GM23338 (cell line): ENCODE measurements around the gene KIF25.

ENCODE experiments used
- CREB1 ChIP-seq: fragments of 250-450 bp; sonication (Bioruptor Pico); IDR thresholded peaks from 2 replicates; pipeline ENCODE4 v1.5.0; 2020; ENCODE audit warnings: low read depth, mild to moderate bottlenecking, moderate library complexity
- CTCF ChIP-seq, 2 experiments: fragments of 200-600 bp in 1 of 2; sonication (generic) in 1 of 2; conservative IDR thresholded peaks; 2 replicates each; pipeline versions ENCODE4 v1.5.1 to v1.6.1; 2016 to 2017; ENCODE audit warnings: antibody characterized with exemption in 2 of 2, low read depth in 2 of 2, mild to moderate bottlenecking in 2 of 2, moderate library complexity in 1 of 2
- ETS1 ChIP-seq: IDR thresholded peaks from 2 replicates; pipeline ENCODE4 v1.6.1; 2016; ENCODE audit warnings: antibody characterized with exemption
- EZH2 ChIP-seq: fragments of 200-600 bp; sonication (generic); IDR thresholded peaks from one replicate; pipeline ENCODE4 v1.8.0; 2017; ENCODE audit warnings: antibody characterized with exemption, mild to moderate bottlenecking, low read depth; ENCODE audit not compliant: unreplicated experiment
- EZH2phosphoT487 ChIP-seq: fragments of 200-600 bp; sonication (generic); IDR thresholded peaks from one replicate; pipeline ENCODE4 v1.8.1; 2018; ENCODE audit warnings: antibody characterized with exemption; ENCODE audit not compliant: unreplicated experiment
- JUNB ChIP-seq: IDR thresholded peaks from one replicate; pipeline ENCODE4 v1.6.1; 2016; ENCODE audit warnings: antibody characterized with exemption; ENCODE audit not compliant: unreplicated experiment
- NANOG ChIP-seq: IDR thresholded peaks from 2 replicates; pipeline ENCODE4 v1.6.1; 2016; ENCODE audit warnings: antibody characterized with exemption, borderline replicate concordance
- POLR2AphosphoS5 ChIP-seq: IDR thresholded peaks from 2 replicates; pipeline ENCODE4 v1.6.1; 2016; ENCODE audit warnings: antibody characterized with exemption, low read depth
- STAT1 ChIP-seq: IDR thresholded peaks from one replicate; pipeline ENCODE4 v1.6.1; 2016; ENCODE audit warnings: antibody characterized with exemption; ENCODE audit not compliant: unreplicated experiment
- ZNF114 ChIP-seq: fragments of 250-450 bp; sonication (Bioruptor Pico); IDR thresholded peaks from 2 replicates; pipeline ENCODE4 v1.5.0; 2020; ENCODE audit warnings: mild to moderate bottlenecking, moderate library complexity
- ZNF331 ChIP-seq: fragments of 250-450 bp; sonication (Bioruptor Pico); IDR thresholded peaks from 2 replicates; pipeline ENCODE4 v1.5.0; 2020; ENCODE audit warnings: low read depth, mild to moderate bottlenecking, moderate library complexity
- TF ChIP-seq, protein P1 (sequence below): IDR thresholded peaks from one replicate; pipeline ENCODE4 v1.6.1; 2018; ENCODE audit warnings: antibody characterized with exemption; ENCODE audit not compliant: unreplicated experiment
- TF ChIP-seq, protein P2 (sequence below): fragments of 250-450 bp; sonication (Bioruptor Pico); IDR thresholded peaks from 2 replicates; pipeline ENCODE4 v1.5.0; 2020; ENCODE audit warnings: mild to moderate bottlenecking, moderate library complexity

DNA sequence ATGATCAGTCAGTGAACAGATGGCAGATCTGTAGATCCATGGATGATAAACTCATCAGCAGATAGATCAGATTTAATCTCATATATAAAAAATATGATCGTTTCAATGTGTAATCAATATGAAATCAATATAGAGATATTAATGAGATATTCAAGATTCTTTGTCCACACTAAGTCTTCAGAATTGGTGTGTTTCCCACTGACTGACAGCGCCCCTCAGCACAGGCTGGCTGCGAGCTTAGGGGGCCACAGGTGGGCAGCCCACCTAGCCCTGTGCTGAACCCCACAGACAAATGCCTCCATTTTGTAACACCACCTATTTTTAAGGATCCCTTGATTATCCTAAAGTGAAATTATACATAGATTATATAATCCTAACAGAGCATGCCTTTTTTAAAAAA, 49.2 kb downstream of the KIF25 start:
- TF ChIP-seq EZH2 (no peak), CTCF (conservative IDR thresholded peaks at IDR 0.05; ENCODE audit: low read depth in 2 of 2) (no peak), ZNF331 (CRISPR knock-in tag) (no peak), EZH2phosphoT487 (no peak), POLR2AphosphoS5 (no peak), CREB1 (CRISPR knock-in tag) (no peak), STAT1 (no peak), ZNF114 (CRISPR knock-in tag) (no peak), NANOG (no peak), JUNB (no peak), ETS1 (no peak)
- TF ChIP-seq, protein P1, sequence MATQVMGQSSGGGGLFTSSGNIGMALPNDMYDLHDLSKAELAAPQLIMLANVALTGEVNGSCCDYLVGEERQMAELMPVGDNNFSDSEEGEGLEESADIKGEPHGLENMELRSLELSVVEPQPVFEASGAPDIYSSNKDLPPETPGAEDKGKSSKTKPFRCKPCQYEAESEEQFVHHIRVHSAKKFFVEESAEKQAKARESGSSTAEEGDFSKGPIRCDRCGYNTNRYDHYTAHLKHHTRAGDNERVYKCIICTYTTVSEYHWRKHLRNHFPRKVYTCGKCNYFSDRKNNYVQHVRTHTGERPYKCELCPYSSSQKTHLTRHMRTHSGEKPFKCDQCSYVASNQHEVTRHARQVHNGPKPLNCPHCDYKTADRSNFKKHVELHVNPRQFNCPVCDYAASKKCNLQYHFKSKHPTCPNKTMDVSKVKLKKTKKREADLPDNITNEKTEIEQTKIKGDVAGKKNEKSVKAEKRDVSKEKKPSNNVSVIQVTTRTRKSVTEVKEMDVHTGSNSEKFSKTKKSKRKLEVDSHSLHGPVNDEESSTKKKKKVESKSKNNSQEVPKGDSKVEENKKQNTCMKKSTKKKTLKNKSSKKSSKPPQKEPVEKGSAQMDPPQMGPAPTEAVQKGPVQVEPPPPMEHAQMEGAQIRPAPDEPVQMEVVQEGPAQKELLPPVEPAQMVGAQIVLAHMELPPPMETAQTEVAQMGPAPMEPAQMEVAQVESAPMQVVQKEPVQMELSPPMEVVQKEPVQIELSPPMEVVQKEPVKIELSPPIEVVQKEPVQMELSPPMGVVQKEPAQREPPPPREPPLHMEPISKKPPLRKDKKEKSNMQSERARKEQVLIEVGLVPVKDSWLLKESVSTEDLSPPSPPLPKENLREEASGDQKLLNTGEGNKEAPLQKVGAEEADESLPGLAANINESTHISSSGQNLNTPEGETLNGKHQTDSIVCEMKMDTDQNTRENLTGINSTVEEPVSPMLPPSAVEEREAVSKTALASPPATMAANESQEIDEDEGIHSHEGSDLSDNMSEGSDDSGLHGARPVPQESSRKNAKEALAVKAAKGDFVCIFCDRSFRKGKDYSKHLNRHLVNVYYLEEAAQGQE: no peak
- TF ChIP-seq, protein P2, sequence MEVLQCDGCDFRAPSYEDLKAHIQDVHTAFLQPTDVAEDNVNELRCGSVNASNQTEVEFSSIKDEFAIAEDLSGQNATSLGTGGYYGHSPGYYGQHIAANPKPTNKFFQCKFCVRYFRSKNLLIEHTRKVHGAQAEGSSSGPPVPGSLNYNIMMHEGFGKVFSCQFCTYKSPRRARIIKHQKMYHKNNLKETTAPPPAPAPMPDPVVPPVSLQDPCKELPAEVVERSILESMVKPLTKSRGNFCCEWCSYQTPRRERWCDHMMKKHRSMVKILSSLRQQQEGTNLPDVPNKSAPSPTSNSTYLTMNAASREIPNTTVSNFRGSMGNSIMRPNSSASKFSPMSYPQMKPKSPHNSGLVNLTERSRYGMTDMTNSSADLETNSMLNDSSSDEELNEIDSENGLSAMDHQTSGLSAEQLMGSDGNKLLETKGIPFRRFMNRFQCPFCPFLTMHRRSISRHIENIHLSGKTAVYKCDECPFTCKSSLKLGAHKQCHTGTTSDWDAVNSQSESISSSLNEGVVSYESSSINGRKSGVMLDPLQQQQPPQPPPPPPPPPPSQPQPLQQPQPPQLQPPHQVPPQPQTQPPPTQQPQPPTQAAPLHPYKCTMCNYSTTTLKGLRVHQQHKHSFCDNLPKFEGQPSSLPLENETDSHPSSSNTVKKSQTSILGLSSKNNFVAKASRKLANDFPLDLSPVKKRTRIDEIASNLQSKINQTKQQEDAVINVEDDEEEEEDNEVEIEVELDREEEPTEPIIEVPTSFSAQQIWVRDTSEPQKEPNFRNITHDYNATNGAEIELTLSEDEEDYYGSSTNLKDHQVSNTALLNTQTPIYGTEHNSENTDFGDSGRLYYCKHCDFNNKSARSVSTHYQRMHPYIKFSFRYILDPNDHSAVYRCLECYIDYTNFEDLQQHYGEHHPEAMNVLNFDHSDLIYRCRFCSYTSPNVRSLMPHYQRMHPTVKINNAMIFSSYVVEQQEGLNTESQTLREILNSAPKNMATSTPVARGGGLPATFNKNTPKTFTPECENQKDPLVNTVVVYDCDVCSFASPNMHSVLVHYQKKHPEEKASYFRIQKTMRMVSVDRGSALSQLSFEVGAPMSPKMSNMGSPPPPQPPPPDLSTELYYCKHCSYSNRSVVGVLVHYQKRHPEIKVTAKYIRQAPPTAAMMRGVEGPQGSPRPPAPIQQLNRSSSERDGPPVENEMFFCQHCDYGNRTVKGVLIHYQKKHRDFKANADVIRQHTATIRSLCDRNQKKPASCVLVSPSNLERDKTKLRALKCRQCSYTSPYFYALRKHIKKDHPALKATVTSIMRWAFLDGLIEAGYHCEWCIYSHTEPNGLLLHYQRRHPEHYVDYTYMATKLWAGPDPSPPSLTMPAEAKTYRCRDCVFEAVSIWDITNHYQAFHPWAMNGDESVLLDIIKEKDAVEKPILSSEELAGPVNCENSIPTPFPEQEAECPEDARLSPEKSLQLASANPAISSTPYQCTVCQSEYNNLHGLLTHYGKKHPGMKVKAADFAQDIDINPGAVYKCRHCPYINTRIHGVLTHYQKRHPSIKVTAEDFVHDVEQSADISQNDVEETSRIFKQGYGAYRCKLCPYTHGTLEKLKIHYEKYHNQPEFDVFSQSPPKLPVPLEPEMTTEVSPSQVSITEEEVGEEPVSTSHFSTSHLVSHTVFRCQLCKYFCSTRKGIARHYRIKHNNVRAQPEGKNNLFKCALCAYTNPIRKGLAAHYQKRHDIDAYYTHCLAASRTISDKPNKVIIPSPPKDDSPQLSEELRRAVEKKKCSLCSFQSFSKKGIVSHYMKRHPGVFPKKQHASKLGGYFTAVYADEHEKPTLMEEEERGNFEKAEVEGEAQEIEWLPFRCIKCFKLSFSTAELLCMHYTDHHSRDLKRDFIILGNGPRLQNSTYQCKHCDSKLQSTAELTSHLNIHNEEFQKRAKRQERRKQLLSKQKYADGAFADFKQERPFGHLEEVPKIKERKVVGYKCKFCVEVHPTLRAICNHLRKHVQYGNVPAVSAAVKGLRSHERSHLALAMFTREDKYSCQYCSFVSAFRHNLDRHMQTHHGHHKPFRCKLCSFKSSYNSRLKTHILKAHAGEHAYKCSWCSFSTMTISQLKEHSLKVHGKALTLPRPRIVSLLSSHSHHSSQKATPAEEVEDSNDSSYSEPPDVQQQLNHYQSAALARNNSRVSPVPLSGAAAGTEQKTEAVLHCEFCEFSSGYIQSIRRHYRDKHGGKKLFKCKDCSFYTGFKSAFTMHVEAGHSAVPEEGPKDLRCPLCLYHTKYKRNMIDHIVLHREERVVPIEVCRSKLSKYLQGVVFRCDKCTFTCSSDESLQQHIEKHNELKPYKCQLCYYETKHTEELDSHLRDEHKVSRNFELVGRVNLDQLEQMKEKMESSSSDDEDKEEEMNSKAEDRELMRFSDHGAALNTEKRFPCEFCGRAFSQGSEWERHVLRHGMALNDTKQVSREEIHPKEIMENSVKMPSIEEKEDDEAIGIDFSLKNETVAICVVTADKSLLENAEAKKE (CRISPR knock-in tag): no peak
